HepG2 (cell line): ENCODE data around the gene ATP7B. TPM values are rescaled to one million over a fixed set of nuclear protein-coding genes. Genes with fewer than 3 reads are reported as not detected.

Experiments used
- CBX5 ChIP-seq: sonication (generic); formaldehyde crosslinking; IDR thresholded peaks from 2 replicates; pipeline ENCODE4 v1.4.0; 2020; ENCODE audit warnings: missing genetic modification reagents, borderline replicate concordance
- FOSL2 ChIP-seq: sonication (generic); formaldehyde crosslinking; IDR thresholded peaks from 2 replicates; pipeline ENCODE4 v1.4.0; 2020; ENCODE audit warnings: missing genetic modification reagents
- GABPB1 ChIP-seq: IDR thresholded peaks from 2 replicates; pipeline ENCODE4 v1.6.1; 2016; ENCODE audit warnings: mild to moderate bottlenecking, missing genetic modification reagents, moderate library complexity, missing compliant biosample characterization
- HDAC1 ChIP-seq: sonication (generic); formaldehyde crosslinking; IDR thresholded peaks from 2 replicates; pipeline ENCODE4 v1.5.1; 2020; ENCODE audit warnings: mild to moderate bottlenecking, missing genetic modification reagents
- HMG20B ChIP-seq: conservative IDR thresholded peaks from 2 replicates; pipeline ENCODE4 v1.6.1; 2016; ENCODE audit warnings: missing genetic modification reagents, missing compliant biosample characterization
- ISL2 ChIP-seq: sonication (generic); formaldehyde crosslinking; IDR thresholded peaks from 2 replicates; pipeline ENCODE4 v1.5.0; 2020; ENCODE audit warnings: missing genetic modification reagents
- NCOA2 ChIP-seq: sonication (generic); formaldehyde crosslinking; IDR thresholded peaks from 2 replicates; pipeline ENCODE4 v1.8.0; 2022; ENCODE audit warnings: inconsistent platforms
- NCOR1 ChIP-seq: fragments of 200-600 bp; sonication (generic); IDR thresholded peaks from 2 replicates; pipeline ENCODE4 v1.7.0; 2017; ENCODE audit warnings: antibody characterized with exemption, low read length, borderline replicate concordance
- PHF21A ChIP-seq: sonication (generic); formaldehyde crosslinking; IDR thresholded peaks from 2 replicates; pipeline ENCODE4 v1.5.0; 2020; ENCODE audit warnings: mild to moderate bottlenecking, missing genetic modification reagents
- PREB ChIP-seq: sonication (generic); formaldehyde crosslinking; IDR thresholded peaks from 2 replicates; pipeline ENCODE4 v1.4.0; 2020; ENCODE audit warnings: missing genetic modification reagents
- PRPF4 ChIP-seq: fragments of 200-400 bp; formaldehyde crosslinking; IDR thresholded peaks from 2 replicates; pipeline ENCODE4 v1.6.1; 2016; ENCODE audit warnings: low read length, low read depth; ENCODE audit not compliant: poor library complexity, severe bottlenecking
- RARG ChIP-seq: sonication (generic); formaldehyde crosslinking; IDR thresholded peaks from 2 replicates; pipeline ENCODE4 v1.4.0; 2020; ENCODE audit warnings: low read depth, mild to moderate bottlenecking, missing genetic modification reagents
- ZNF205 ChIP-seq: IDR thresholded peaks from 2 replicates; pipeline ENCODE4 v1.6.1; 2018; ENCODE audit warnings: missing biosample characterization, missing genetic modification reagents
- ZNF276 ChIP-seq: sonication (generic); formaldehyde crosslinking; IDR thresholded peaks from 2 replicates; pipeline ENCODE4 v1.4.0; 2020; ENCODE audit warnings: mild to moderate bottlenecking, low read depth, missing genetic modification reagents
- ZNF550 ChIP-seq: sonication (generic); formaldehyde crosslinking; IDR thresholded peaks from 2 replicates; pipeline ENCODE4 v1.4.0; 2020; ENCODE audit warnings: mild to moderate bottlenecking, missing genetic modification reagents, borderline replicate concordance
- ZNF644 ChIP-seq: IDR thresholded peaks from 2 replicates; pipeline ENCODE4 v1.6.1; 2016; ENCODE audit warnings: low read depth
- ZNF773 ChIP-seq: sonication (generic); formaldehyde crosslinking; IDR thresholded peaks from 2 replicates; pipeline ENCODE4 v1.4.0; 2020; ENCODE audit warnings: missing genetic modification reagents, borderline replicate concordance
- polyA plus RNA-seq, 8 experiments: library from polyadenylated mRNA; depleted of rRNA in 3 of 8; stranded (reverse) in 7 of 8; unstranded in 1 of 8; fragments of >200 nt; fragmentation: Illumina TruSeq in 4 of 8; extraction: Trizol in 4 of 8; gene quantifications; 2 replicates each; pipeline versions ENCODE4 v1.2.1 to v1.2.3, GENCODE V29; 2011 to 2016; ENCODE audit warnings: low read depth in 4 of 8, missing spikeins in 1 of 8, mixed read lengths in 1 of 8; ENCODE audit not compliant: insufficient read depth in 1 of 8
- total RNA-seq, 5 experiments: library from RNA; depleted of rRNA; stranded (reverse); fragments of >200 nt; fragmentation: Illumina TruSeq; extraction: Trizol; gene quantifications; 2 replicates each; pipeline ENCODE4 v1.2.3, GENCODE V29; 2016; ENCODE audit warnings: low read depth in 1 of 5
- TF ChIP-seq, protein P1 (sequence below): sonication (generic); formaldehyde crosslinking; IDR thresholded peaks from 2 replicates; pipeline ENCODE4 v1.8.0; 2022; ENCODE audit warnings: missing genetic modification reagents, mild to moderate bottlenecking, borderline replicate concordance
- TF ChIP-seq, protein P2 (sequence below), 2 experiments: sonication (generic) in 1 of 2; formaldehyde crosslinking in 1 of 2; IDR thresholded peaks; 2 replicates each; pipeline versions ENCODE4 v1.4.0 to v1.6.1; 2018 to 2020; ENCODE audit warnings: missing genetic modification reagents in 2 of 2, borderline replicate concordance in 1 of 2, low read depth in 1 of 2, mild to moderate bottlenecking in 1 of 2, missing biosample characterization in 1 of 2
- TF ChIP-seq, protein P3 (sequence below): IDR thresholded peaks from 2 replicates; pipeline ENCODE4 v1.6.1; 2016

ATP7B gene
- total and polyA plus RNA-seq, 2 of the 13 experiments (the other 11 are each of a cell fraction or from before 2014, with no cell fraction given) = 31.8 to 57.4 TPM

DNA sequence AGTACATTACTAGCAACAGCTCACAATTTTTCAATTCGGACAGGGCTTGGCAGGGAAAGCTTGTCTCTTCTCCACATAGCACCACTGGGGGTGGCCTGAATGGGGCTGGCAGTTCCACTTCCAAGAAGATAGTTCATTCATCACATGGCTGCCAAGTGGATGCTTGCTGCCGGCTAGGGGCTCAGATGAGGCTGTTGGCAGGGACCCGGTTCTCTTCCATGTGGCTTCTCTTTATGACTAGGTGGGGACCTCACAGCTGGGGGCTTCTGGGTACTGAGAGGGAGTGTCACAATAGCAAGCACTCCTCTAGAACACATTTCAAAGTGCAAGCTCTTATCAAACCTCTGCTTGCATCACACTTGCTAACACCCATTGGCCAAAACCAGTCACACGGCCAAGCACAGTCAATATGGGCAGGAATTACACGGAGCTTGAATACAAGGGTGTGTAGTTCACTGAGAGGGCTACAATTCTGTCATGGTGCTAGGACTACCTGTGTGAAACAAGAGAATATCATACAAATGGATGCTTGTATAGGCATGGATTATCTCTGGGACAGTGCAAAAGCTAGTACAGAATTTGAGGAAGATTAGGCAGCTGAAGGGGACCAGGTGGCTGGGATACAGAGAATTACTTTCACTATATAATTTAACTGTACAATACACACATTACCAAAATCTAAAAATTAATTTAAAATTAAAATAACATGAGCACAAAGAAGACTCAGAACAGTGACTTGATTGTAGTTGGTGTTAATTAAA, 32.3 kb downstream of the ATP7B start (continued):
- TF ChIP-seq, protein P1, sequence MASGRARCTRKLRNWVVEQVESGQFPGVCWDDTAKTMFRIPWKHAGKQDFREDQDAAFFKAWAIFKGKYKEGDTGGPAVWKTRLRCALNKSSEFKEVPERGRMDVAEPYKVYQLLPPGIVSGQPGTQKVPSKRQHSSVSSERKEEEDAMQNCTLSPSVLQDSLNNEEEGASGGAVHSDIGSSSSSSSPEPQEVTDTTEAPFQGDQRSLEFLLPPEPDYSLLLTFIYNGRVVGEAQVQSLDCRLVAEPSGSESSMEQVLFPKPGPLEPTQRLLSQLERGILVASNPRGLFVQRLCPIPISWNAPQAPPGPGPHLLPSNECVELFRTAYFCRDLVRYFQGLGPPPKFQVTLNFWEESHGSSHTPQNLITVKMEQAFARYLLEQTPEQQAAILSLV (CRISPR knock-in tag) = no peak
- TF ChIP-seq NCOR1 (peak; percentile 75; the same call in 1 of the 2 replicates), HDAC1 (CRISPR knock-in tag) (peak; percentile 50; the same call in 1 of the 2 replicates), GABPB1 (CRISPR knock-in tag) (peak; percentile 19; the same call in 1 of the 2 replicates), PREB (CRISPR knock-in tag) (no peak), ZNF276 (no peak), FOSL2 (peak; percentile 59), ISL2 (0 out of 2 replicates have a peak, but pooled peaks have one; percentile 40), ZNF550 (CRISPR knock-in tag) (no peak), ZNF205 (CRISPR knock-in tag) (no peak; the same call in 1 of the 2 replicates), PRPF4 (no peak), NCOA2 (CRISPR knock-in tag) (peak; percentile 63), ZNF644 (CRISPR knock-in tag) (peak; percentile 92), ZNF773 (CRISPR knock-in tag) (no peak), CBX5 (CRISPR knock-in tag) (peak; percentile 61; the same call in 1 of the 2 replicates), RARG (no peak), HMG20B (no peak), PHF21A (CRISPR knock-in tag) (peak; percentile 37; the same call in 1 of the 2 replicates)
- TF ChIP-seq, protein P2, sequence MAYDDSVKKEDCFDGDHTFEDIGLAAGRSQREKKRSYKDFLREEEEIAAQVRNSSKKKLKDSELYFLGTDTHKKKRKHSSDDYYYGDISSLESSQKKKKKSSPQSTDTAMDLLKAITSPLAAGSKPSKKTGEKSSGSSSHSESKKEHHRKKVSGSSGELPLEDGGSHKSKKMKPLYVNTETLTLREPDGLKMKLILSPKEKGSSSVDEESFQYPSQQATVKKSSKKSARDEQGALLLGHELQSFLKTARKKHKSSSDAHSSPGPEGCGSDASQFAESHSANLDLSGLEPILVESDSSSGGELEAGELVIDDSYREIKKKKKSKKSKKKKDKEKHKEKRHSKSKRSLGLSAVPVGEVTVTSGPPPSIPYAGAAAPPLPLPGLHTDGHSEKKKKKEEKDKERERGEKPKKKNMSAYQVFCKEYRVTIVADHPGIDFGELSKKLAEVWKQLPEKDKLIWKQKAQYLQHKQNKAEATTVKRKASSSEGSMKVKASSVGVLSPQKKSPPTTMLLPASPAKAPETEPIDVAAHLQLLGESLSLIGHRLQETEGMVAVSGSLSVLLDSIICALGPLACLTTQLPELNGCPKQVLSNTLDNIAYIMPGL (CRISPR knock-in tag; IDR thresholded peaks at IDR 0.05; ENCODE audit: borderline replicate concordance in 1 of 2, low read depth in 1 of 2) = 0 out of 4 replicates have a peak, but pooled peaks of 1 of the 2 experiments have one; percentile 28
- TF ChIP-seq, protein P3, sequence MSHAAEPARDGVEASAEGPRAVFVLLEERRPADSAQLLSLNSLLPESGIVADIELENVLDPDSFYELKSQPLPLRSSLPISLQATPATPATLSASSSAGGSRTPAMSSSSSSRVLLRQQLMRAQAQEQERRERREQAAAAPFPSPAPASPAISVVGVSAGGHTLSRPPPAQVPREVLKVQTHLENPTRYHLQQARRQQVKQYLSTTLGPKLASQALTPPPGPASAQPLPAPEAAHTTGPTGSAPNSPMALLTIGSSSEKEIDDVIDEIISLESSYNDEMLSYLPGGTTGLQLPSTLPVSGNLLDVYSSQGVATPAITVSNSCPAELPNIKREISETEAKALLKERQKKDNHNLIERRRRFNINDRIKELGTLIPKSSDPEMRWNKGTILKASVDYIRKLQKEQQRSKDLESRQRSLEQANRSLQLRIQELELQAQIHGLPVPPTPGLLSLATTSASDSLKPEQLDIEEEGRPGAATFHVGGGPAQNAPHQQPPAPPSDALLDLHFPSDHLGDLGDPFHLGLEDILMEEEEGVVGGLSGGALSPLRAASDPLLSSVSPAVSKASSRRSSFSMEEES = no peak
